H1 (cell line): ENCODE measurements around the gene HDHD2. TPM values are rescaled to one million over a fixed set of nuclear protein-coding genes. Genes with fewer than 3 reads are reported as not detected.

Source experiments
- CTCF ChIA-PET: fragments of 300-600 bp; sonication (Branson Sonifier 250); formaldehyde crosslinking; loops from one replicate; lab custom pipeline; 2021; ENCODE audit not compliant: partially characterized antibody; lab: Charles Lee
- POLR2A ChIA-PET: fragments of 300-600 bp; sonication (Branson Sonifier 250); formaldehyde crosslinking; loops from one replicate; lab custom pipeline; 2021; ENCODE audit warnings: inconsistent platforms; ENCODE audit not compliant: partially characterized antibody; lab: Charles Lee
- DNase-seq, 2 experiments: peaks; one replicate each; pipeline versions ENCODE4 v3.0.0 to v3.0.0-alpha.2; 2010 to 2022; ENCODE audit warnings: low spot score in 2 of 2, low read depth in 1 of 2, mixed read lengths in 1 of 2
- FAIRE-seq: peaks from 2 replicates; lab custom pipeline; 2011; peaks lifted over from hg19 to GRCh38; lab: Jason Lieb, UNC
- H2AFZ ChIP-seq: 2 replicates; pipeline ENCODE4 v1.8.1; 2012; ENCODE audit warnings: low read length, inconsistent platforms
- H2AK5ac ChIP-seq: 2 replicates; pipeline ENCODE4 v1.6.1; 2013; ENCODE audit warnings: low read depth, low read length
- H2BK120ac ChIP-seq: replicated peaks from 2 replicates; pipeline ENCODE3; 2013; ENCODE audit warnings: low read depth, low read length, inconsistent platforms
- H2BK12ac ChIP-seq: 2 replicates; pipeline ENCODE4 v1.6.1; 2013; ENCODE audit warnings: low read depth, low read length
- H2BK15ac ChIP-seq: 2 replicates; pipeline ENCODE4 v1.6.1; 2013; ENCODE audit warnings: low read length
- H2BK20ac ChIP-seq: 2 replicates; pipeline ENCODE4 v1.6.1; 2013; ENCODE audit warnings: low read length
- H2BK5ac ChIP-seq: 2 replicates; pipeline ENCODE4 v1.6.1; 2013; ENCODE audit warnings: low read depth, low read length
- H3K14ac ChIP-seq: 2 replicates; pipeline ENCODE4 v1.6.1; 2013; ENCODE audit warnings: inconsistent platforms; ENCODE audit not compliant: insufficient read length
- H3K18ac ChIP-seq: 2 replicates; pipeline ENCODE4 v1.6.1; 2013; ENCODE audit warnings: low read length; ENCODE audit errors: extremely low read depth
- H3K23ac ChIP-seq: 2 replicates; pipeline ENCODE4 v1.6.1; 2013; ENCODE audit warnings: inconsistent platforms; ENCODE audit not compliant: insufficient read length
- H3K23me2 ChIP-seq: 2 replicates; pipeline ENCODE4 v1.6.1; 2013; ENCODE audit warnings: low read depth, low read length
- H3K27ac ChIP-seq: 2 replicates; pipeline ENCODE4 v1.6.1; 2011; ENCODE audit warnings: low read depth, low read length, inconsistent platforms
- H3K27me3 ChIP-seq, 4 experiments: replicated peaks in 1 of 4; 1 replicate in 1 of 4; 2 replicates in 3 of 4; pipeline versions ENCODE4 v1.6.1 to v1.8.1; 2011 to 2013; ENCODE audit warnings: low read length in 3 of 4, mild to moderate bottlenecking in 3 of 4, inconsistent platforms in 2 of 4, mixed read lengths in 2 of 4, moderate library complexity in 1 of 4; ENCODE audit not compliant: control insufficient read depth in 3 of 4, insufficient read depth in 3 of 4; ENCODE audit errors: extremely low read depth in 1 of 4
- H3K36me3 ChIP-seq, 4 experiments: 2 replicates each; pipeline versions ENCODE4 v1.6.1 to v1.8.1; 2011 to 2013; ENCODE audit warnings: mild to moderate bottlenecking in 4 of 4, low read length in 3 of 4, moderate library complexity in 2 of 4, control low read depth in 1 of 4, inconsistent platforms in 1 of 4; ENCODE audit not compliant: insufficient read depth in 4 of 4, control insufficient read depth in 2 of 4
- H3K4ac ChIP-seq: replicated peaks from 2 replicates; pipeline ENCODE3; 2013; ENCODE audit warnings: low read length, low read depth, mixed read lengths, inconsistent platforms; ENCODE audit not compliant: insufficient read length
- H3K4me1 ChIP-seq, 4 experiments: replicated peaks in 1 of 4; 1 replicate in 1 of 4; 2 replicates in 3 of 4; pipeline versions ENCODE4 v1.6.1 to v1.8.1; 2011 to 2013; ENCODE audit warnings: low read length in 3 of 4, inconsistent platforms in 2 of 4, mixed read lengths in 1 of 4; ENCODE audit not compliant: insufficient read depth in 4 of 4, control insufficient read depth in 3 of 4
- H3K4me2 ChIP-seq, 2 experiments: 2 replicates each; pipeline versions ENCODE4 v1.6.1 to v1.8.1; 2011 to 2013; ENCODE audit warnings: low read depth in 2 of 2, low read length in 2 of 2, control low read depth in 1 of 2, inconsistent platforms in 1 of 2, mild to moderate bottlenecking in 1 of 2; ENCODE audit not compliant: insufficient read depth in 1 of 2
- H3K4me3 ChIP-seq, 4 experiments: fragments of 200-600, 300-600 bp in 1 of 4; sonication (generic), shearing (Covaris generic), sonication (Bioruptor Twin) in 1 of 4; 2 replicates each; pipeline versions ENCODE4 v1.5.1 to v1.8.1; 2011 to 2016; ENCODE audit warnings: low read length in 4 of 4, low read depth in 3 of 4, control low read depth in 2 of 4, inconsistent platforms in 2 of 4, mild to moderate bottlenecking in 2 of 4, mixed read lengths in 1 of 4, moderate library complexity in 1 of 4; ENCODE audit not compliant: insufficient read depth in 2 of 4; ENCODE audit errors: extremely low read depth in 1 of 4
- H3K56ac ChIP-seq: replicated peaks from 2 replicates; pipeline ENCODE3; 2013; ENCODE audit warnings: low read depth, mild to moderate bottlenecking, mixed read lengths, low read length, inconsistent platforms; ENCODE audit not compliant: insufficient read length
- H3K79me1 ChIP-seq: 2 replicates; pipeline ENCODE4 v1.6.1; 2013; ENCODE audit warnings: low read depth, low read length, control low read depth
- H3K79me2 ChIP-seq, 2 experiments: 2 replicates each; pipeline versions ENCODE4 v1.6.1 to v1.8.1; 2012 to 2013; ENCODE audit warnings: low read length in 2 of 2, mild to moderate bottlenecking in 2 of 2, inconsistent platforms in 1 of 2; ENCODE audit not compliant: insufficient read depth in 2 of 2, control insufficient read depth in 1 of 2
- H3K9ac ChIP-seq, 4 experiments: replicated peaks in 1 of 4; 1 replicate in 1 of 4; 2 replicates in 3 of 4; pipeline versions ENCODE4 v1.6.1 to v1.8.1; 2011 to 2013; ENCODE audit warnings: low read depth in 3 of 4, low read length in 3 of 4, control low read depth in 2 of 4, mild to moderate bottlenecking in 2 of 4, moderate library complexity in 2 of 4, inconsistent platforms in 1 of 4; ENCODE audit errors: extremely low read depth in 1 of 4
- H3K9me3 ChIP-seq, 2 experiments: 2 replicates each; pipeline versions ENCODE4 v1.6.1 to v1.8.1; 2012 to 2013; ENCODE audit warnings: mild to moderate bottlenecking in 2 of 2, moderate library complexity in 2 of 2, control low read depth in 1 of 2, inconsistent platforms in 1 of 2, low read depth in 1 of 2, low read length in 1 of 2, mixed read lengths in 1 of 2; ENCODE audit not compliant: insufficient read depth in 2 of 2
- H4K20me1 ChIP-seq, 2 experiments: replicated peaks in 1 of 2; 2 replicates each; pipeline versions ENCODE3 to v1.8.1; 2011 to 2013; ENCODE audit warnings: inconsistent platforms in 2 of 2, low read length in 2 of 2, mild to moderate bottlenecking in 1 of 2; ENCODE audit not compliant: insufficient read depth in 2 of 2, control insufficient read depth in 1 of 2
- H4K5ac ChIP-seq: 2 replicates; pipeline ENCODE4 v1.6.1; 2013; ENCODE audit warnings: low read length, low read depth, mixed read lengths, inconsistent platforms; ENCODE audit not compliant: insufficient read length
- H4K8ac ChIP-seq: 2 replicates; pipeline ENCODE4 v1.8.0; 2013; ENCODE audit warnings: mild to moderate bottlenecking, moderate library complexity, low read length, inconsistent platforms; ENCODE audit not compliant: insufficient read depth; ENCODE audit errors: extremely low read depth
- H4K91ac ChIP-seq: replicated peaks from 2 replicates; pipeline ENCODE3; 2013; ENCODE audit warnings: low read length, mixed read lengths, inconsistent platforms; ENCODE audit not compliant: insufficient read length
- CHD2 ChIP-seq: IDR thresholded peaks from 2 replicates; pipeline ENCODE4 v1.6.1; 2012; ENCODE audit warnings: low read length, improper control_type of control experiment
- CTBP2 ChIP-seq: IDR thresholded peaks from 2 replicates; pipeline ENCODE4 v1.7.0; 2011; ENCODE audit warnings: borderline replicate concordance, mild to moderate bottlenecking, moderate library complexity, mixed read lengths, low read length; ENCODE audit not compliant: insufficient read depth, insufficient read length
- EZH2 ChIP-seq: fragments of 200-600 bp; sonication (generic); IDR thresholded peaks from 2 replicates; pipeline ENCODE4 v1.7.1; 2012; ENCODE audit warnings: low read depth, mild to moderate bottlenecking, moderate library complexity, low read length, inconsistent platforms; ENCODE audit not compliant: severe bottlenecking
- HDAC6 ChIP-seq: IDR thresholded peaks from one replicate; pipeline ENCODE4 v1.7.1; 2012; ENCODE audit warnings: low read depth, mild to moderate bottlenecking, inconsistent platforms, low read length, moderate library complexity
- MAFK ChIP-seq: IDR thresholded peaks from 2 replicates; pipeline ENCODE4 v1.6.1; 2012; ENCODE audit warnings: low read depth, mild to moderate bottlenecking, improper control_type of control experiment, low read length
- POU5F1 ChIP-seq: IDR thresholded peaks from 2 replicates; pipeline ENCODE4 v1.6.1; 2011; ENCODE audit warnings: low read depth, mild to moderate bottlenecking, low read length, moderate library complexity
- TCF12 ChIP-seq: IDR thresholded peaks from 2 replicates; pipeline ENCODE4 v1.6.1; 2011; ENCODE audit warnings: low read depth, mild to moderate bottlenecking, low read length
- polyA plus RNA-seq, 7 experiments: library from polyadenylated mRNA; depleted of rRNA in 3 of 7; stranded (reverse) in 5 of 7; unstranded in 2 of 7; fragments of >200 nt in 5 of 7; fragments of 200-250 nt in 2 of 7; gene quantifications; 1 replicate in 5 of 7; 2 replicates in 1 of 7; 4 replicates in 1 of 7; pipeline versions ENCODE4 v1.2.1 to v1.2.3, GENCODE V29; 2011 to 2013; ENCODE audit warnings: missing spikeins in 2 of 7, mixed read lengths in 2 of 7
- total RNA-seq: library from RNA; stranded (reverse); fragmentation: NEBNext Ultra II Directional; extraction: Animal tissue kit (Norgen Biotek cat#: 25700); gene quantifications from 2 replicates; pipeline ENCODE4 v1.2.1, GENCODE V29; 2021
- TF ChIP-seq, protein P1 (sequence below): IDR thresholded peaks from 2 replicates; pipeline ENCODE4 v1.6.1; 2011; ENCODE audit warnings: low read depth, mild to moderate bottlenecking, low read length; ENCODE audit not compliant: insufficient read depth
- TF ChIP-seq, protein P2 (sequence below), 3 experiments: IDR thresholded peaks; 1 replicate in 2 of 3; 2 replicates in 1 of 3; pipeline versions ENCODE4 v1.5.1 to v1.6.1; 2011; ENCODE audit warnings: low read length in 3 of 3, mild to moderate bottlenecking in 3 of 3, inconsistent platforms in 2 of 3, low read depth in 1 of 3, moderate library complexity in 1 of 3; ENCODE audit not compliant: insufficient read depth in 1 of 3; ENCODE audit errors: control extremely low read depth in 1 of 3

Gene HDHD2
- total and polyA plus RNA-seq, 2 of the 8 experiments (the other 6 are each of a cell fraction or from before 2014, with no cell fraction given): 16.7 to 42.7 TPM

DNA sequence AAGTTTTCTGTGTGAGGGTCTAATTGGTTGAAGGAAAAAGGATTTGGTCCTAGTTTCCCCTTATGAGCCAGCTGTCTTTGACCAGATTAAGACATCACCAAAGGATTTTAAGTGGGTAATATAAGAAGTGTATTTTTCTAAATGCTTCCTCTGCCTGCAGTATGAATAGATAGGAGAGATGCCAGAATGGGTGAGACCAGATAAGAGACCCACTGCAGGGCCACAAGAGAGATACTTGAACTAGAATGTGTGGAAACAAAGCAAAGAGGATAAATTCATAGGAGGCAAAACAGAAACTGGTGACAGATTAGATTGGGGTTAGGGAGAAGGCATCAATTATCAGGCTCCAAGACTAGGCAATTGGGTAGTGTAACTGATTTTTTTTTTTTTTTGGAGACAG is 1.1 kb upstream of the HDHD2 start:
- Histone ChIP-seq H3K9me3 (no peaks in the 10 kb centered on the region), H4K8ac (no peak overlapping the region), H4K5ac (no peak overlapping the region), H3K56ac (no peak overlapping the region), H3K4ac (no peak overlapping the region), H3K4me1 (peaks cover 0 to 2% (median 1%) of the 10 kb centered on the region in 4 experiments; a peak in 4 of 7 replicates), H2BK20ac (no peak overlapping the region), H2AFZ (no peak overlapping the region), H3K36me3 (peaks cover 0 to 22% (median 4%) of the 10 kb centered on the region in 4 experiments; a peak in 3 of 8 replicates), H4K20me1 (no peaks in the 10 kb centered on the region), H2BK12ac (no peak overlapping the region), H3K9ac (no peak overlapping the region), H3K4me2 (peak overlapping the region; percentile 97; a peak in 3 of 4 replicates), H3K23me2 (peaks cover 12% of the 10 kb centered on the region), H3K27ac (no peak overlapping the region), H2BK5ac (no peak overlapping the region), H3K23ac (no peak overlapping the region), H2AK5ac (no peak overlapping the region), H2BK15ac (no peak overlapping the region), H4K91ac (no peak overlapping the region), H3K79me2 (peaks cover 7 to 33% of the 10 kb centered on the region in 2 experiments; a peak in 3 of 4 replicates), H3K79me1 (peaks cover 2% of the 10 kb centered on the region; the same call in 1 of the 2 replicates), H3K18ac (no peak overlapping the region), H3K27me3 (no peaks in the 10 kb centered on the region), H3K4me3 (peak overlapping the region in 1 of 4 experiments; percentile 84; a peak in 1 of 8 replicates), H3K14ac (no peak overlapping the region), H2BK120ac (no peak overlapping the region)
- FAIRE-seq (no peak), DNase-seq (no peak)
- ChIA-PET POLR2A (interaction anchor here (0.6 to 2.8 kb wide), 5 partner anchors 8 to 67 kb away, joined by 3 to 10 read pairs (median 4); no protein-coding TSS in a partner anchor), CTCF (interaction anchor here (0.8 to 1.9 kb wide), 4 partner anchors 51 to 70 kb away, joined by 3 to 10 read pairs (median 6); no protein-coding TSS in a partner anchor)
- no peak for TF ChIP-seq CHD2
- TF ChIP-seq HDAC6: no peak
- TF ChIP-seq EZH2: no peak
- TF ChIP-seq, protein P1, sequence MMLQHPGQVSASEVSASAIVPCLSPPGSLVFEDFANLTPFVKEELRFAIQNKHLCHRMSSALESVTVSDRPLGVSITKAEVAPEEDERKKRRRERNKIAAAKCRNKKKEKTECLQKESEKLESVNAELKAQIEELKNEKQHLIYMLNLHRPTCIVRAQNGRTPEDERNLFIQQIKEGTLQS: no peak
- no peak for TF ChIP-seq MAFK
- TF ChIP-seq TCF12: no peak
- TF ChIP-seq, protein P2, sequence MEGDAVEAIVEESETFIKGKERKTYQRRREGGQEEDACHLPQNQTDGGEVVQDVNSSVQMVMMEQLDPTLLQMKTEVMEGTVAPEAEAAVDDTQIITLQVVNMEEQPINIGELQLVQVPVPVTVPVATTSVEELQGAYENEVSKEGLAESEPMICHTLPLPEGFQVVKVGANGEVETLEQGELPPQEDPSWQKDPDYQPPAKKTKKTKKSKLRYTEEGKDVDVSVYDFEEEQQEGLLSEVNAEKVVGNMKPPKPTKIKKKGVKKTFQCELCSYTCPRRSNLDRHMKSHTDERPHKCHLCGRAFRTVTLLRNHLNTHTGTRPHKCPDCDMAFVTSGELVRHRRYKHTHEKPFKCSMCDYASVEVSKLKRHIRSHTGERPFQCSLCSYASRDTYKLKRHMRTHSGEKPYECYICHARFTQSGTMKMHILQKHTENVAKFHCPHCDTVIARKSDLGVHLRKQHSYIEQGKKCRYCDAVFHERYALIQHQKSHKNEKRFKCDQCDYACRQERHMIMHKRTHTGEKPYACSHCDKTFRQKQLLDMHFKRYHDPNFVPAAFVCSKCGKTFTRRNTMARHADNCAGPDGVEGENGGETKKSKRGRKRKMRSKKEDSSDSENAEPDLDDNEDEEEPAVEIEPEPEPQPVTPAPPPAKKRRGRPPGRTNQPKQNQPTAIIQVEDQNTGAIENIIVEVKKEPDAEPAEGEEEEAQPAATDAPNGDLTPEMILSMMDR (IDR thresholded peaks at IDR 0.05; ENCODE audit: control extremely low read depth in 1 of 3, insufficient read depth in 1 of 3, low read depth in 1 of 3, low read length in 3 of 3): no peak
- TF ChIP-seq CTBP2: no peak
- TF ChIP-seq POU5F1: no peak
